ENCODE measurements around the gene SYTL4. TPM values are rescaled to one million over a fixed set of nuclear protein-coding genes. Genes with fewer than 3 reads are reported as not detected.

Gene SYTL4
- total RNA-seq, 1 experiment from 2014 or later: 0.13 TPM

GRCh38 chrX:100687128-100687527 lies 44.8 kb downstream of the SYTL4 start:
- H3K27ac ChIP-seq (ENCODE audit: insufficient read length, low read depth, low read length): no peak overlapping the region
- peaks cover 32 to 55% of the 10 kb centered on the region in 2 experiments for H3K9me3 Mint-ChIP-seq
- H3K14ac ChIP-seq (ENCODE audit: insufficient read depth, low read length): no peak overlapping the region
- H3K27me3 ChIP-seq (ENCODE audit: insufficient read depth, low read length): no peaks in the 10 kb centered on the region
- H2BK120ac ChIP-seq (ENCODE audit: low read depth, low read length, poor library complexity, severe bottlenecking): no peak overlapping the region
- DNase-seq: no peak
- peaks cover 3% of the 10 kb centered on the region for H3K27me3 Mint-ChIP-seq (ENCODE audit: low read depth)
- H3K4me1 ChIP-seq (ENCODE audit: insufficient read depth, low read length): no peaks in the 10 kb centered on the region
- no peak overlapping the region for H2AFZ ChIP-seq (ENCODE audit: low read length)
- H3K4me1 Mint-ChIP-seq: no peaks in the 10 kb centered on the region
- H3K23me2 ChIP-seq (ENCODE audit: insufficient read length, low read depth, low read length, poor library complexity, severe bottlenecking): no peaks in the 10 kb centered on the region
- no peak overlapping the region for H2BK5ac ChIP-seq (ENCODE audit: insufficient read length, low read length)
- H2BK12ac ChIP-seq (ENCODE audit: insufficient read length, low read depth, low read length): no peak overlapping the region
- H4K20me1 ChIP-seq (ENCODE audit: control insufficient read depth, insufficient read depth, insufficient read length): no peaks in the 10 kb centered on the region
- no peaks in the 10 kb centered on the region for H3K9me3 ChIP-seq (ENCODE audit: control insufficient read depth, low read depth, low read length)
- no peak overlapping the region for H4K8ac ChIP-seq (replicated peaks; ENCODE audit: insufficient read length, low read depth, low read length)
- H3K79me1 ChIP-seq (ENCODE audit: insufficient read depth, low read depth, low read length, poor library complexity, severe bottlenecking): no peaks in the 10 kb centered on the region
- H3K9ac ChIP-seq (ENCODE audit: extremely low read depth, insufficient read length, low read length): no peak overlapping the region
- H3K27ac Mint-ChIP-seq: no peak overlapping the region
- H3K79me2 ChIP-seq (ENCODE audit: insufficient read depth, low read length): no peaks in the 10 kb centered on the region
- H3K4me3 Mint-ChIP-seq: no peak overlapping the region
- H3K56ac ChIP-seq (ENCODE audit: insufficient read length, low read depth, low read length): no peak overlapping the region
- no peak overlapping the region for H4K5ac ChIP-seq (ENCODE audit: insufficient read length, low read depth, low read length)
- no peak for TF ChIP-seq CTCF (conservative IDR thresholded peaks at IDR 0.05)
- H3K23ac ChIP-seq (ENCODE audit: insufficient read length, low read depth, low read length): no peak overlapping the region
- no peak overlapping the region for H3K4ac ChIP-seq (ENCODE audit: low read depth, low read length)
- H2AK5ac ChIP-seq (ENCODE audit: insufficient read length, low read length): no peak overlapping the region
- H3K36me3 Mint-ChIP-seq (ENCODE audit: insufficient read depth in 1 of 3, low read depth in 3 of 3): peaks cover 0 to 2% (median 0%) of the 10 kb centered on the region in 3 experiments; a peak in 1 of 7 replicates
- no peak overlapping the region for H2BK20ac ChIP-seq (ENCODE audit: low read depth, low read length, poor library complexity, severe bottlenecking)
- no peak overlapping the region for H3K18ac ChIP-seq (ENCODE audit: insufficient read length, low read depth, low read length)
- no peak overlapping the region for H4K91ac ChIP-seq (ENCODE audit: insufficient read length, low read depth, low read length)
- H3T11ph ChIP-seq (ENCODE audit: low read length): no peak overlapping the region
- H3K4me2 ChIP-seq (ENCODE audit: insufficient read depth, insufficient read length, low read length): no peak overlapping the region
- WGBS (ENCODE audit: extremely low coverage, insufficient read length, low lambda C conversion rate): no CpG with 5 or more reads among the region's 6 CpGs
- no peak overlapping the region for H2BK15ac ChIP-seq (ENCODE audit: low read depth, low read length)

All from H9 (cell line).